Left lobe of liver (tissue), 2 donors: ENCODE results near the gene SRSF9. TPM values are rescaled to one million over a fixed set of nuclear protein-coding genes. Genes with fewer than 3 reads are reported as not detected.

Source experiments
- ATAC-seq: fragments of 200-7000 bp; cut with Tn5 transposase; one replicate; pipeline ENCODE4 v1.9.1; 2020; ENCODE audit warnings: mild to moderate bottlenecking, moderate library complexity
- DNase-seq: peaks from one replicate; pipeline ENCODE4 v3.0.0-alpha.2; 2020; ENCODE audit warnings: low spot score
- total RNA-seq: library from RNA; stranded (reverse); gene quantifications from one replicate; pipeline ENCODE4 v1.2.1, GENCODE V29; 2021
- donor health status: DM: no; HTN: no; CAD: no; lungs with moderate emphysema.
- donor health status: DM: no; HTN: yes; CAD: no.

The SRSF9 gene
- total RNA-seq, 1 donor from 2014 or later, result 57.8 TPM

- no peak for ATAC-seq
These were observed 52.9 kb downstream of the SRSF9 start for GRCh38 chr12:120416490-120417216.

DNA sequence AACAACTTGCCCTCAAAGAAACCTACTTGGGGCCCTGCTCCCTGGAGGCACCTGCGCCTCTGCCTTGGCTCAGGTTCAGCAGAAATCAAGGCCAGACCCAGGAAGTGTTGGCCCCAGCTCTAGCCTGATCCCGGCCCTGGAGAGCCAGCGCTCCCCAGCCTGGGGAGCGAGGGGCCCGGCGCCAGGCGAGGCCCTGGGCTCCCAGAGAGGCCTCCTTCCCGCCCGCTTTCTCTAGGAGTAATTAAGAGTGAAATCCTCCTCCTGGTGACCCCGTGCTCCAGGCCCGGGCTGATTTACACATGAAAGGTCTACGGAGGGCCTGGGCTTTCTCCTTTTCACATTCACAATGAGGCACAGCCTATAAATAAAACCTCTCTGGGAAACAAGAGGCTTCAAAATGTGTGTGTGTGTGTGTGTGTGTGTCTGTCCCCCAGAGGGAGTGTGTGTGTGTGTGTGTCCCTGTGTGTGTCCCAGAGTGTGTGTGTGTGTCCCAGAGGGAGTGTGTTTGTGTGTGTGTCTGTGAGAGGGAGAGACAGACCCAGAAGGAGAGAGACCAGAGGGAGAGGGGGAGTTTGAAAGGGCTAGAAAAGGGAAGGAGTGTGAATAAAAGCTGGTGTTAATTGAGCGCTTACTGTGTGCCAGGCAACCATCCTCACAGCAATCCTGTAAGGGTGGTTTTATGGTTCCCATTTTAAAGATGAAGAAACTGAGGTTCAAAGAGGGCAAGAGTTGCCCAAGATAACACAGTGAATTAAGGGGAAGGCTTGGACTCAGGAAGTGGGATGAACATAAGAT lies 55.5 kb downstream of the SRSF9 start:
- no peak for DNase-seq

More at GRCh38 chr12:120416490-120417216, 52.9 kb downstream of the SRSF9 start:
- no peak for DNase-seq

DNA sequence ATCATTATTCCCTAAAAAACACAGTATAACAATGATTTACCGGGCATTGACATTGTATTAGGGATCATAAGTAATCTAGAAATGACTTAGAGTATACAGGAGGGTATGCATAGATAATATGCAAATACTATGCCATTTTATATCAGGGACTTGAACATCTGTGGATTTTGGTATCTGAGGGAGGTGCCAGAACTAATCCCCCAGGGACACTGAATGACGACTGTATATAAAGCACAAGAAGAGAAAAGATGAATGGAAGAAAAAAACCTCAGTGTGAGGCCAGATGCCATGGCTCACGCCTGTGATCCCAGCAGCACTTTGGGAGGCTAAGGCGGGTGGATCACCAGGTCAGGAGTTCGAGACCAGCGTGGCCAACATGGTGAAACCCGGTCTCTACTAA lies 57.1 kb downstream of the SRSF9 start:
- ATAC-seq (no peak), DNase-seq (no peak)

More for the DNA sequence above, 55.5 kb downstream of the SRSF9 start:
- no peak for ATAC-seq

Other genes with a start within 250 kb of the SRSF9 start
- 24.0 TPM for gene PXN, start 204.0 kb downstream of the SRSF9 start, total RNA-seq
- gene RNU4-2, start 177.8 kb downstream of the SRSF9 start, total RNA-seq, result 3,631 TPM
- gene RNU4-1, start 176.5 kb downstream of the SRSF9 start, total RNA-seq, result 1,949 TPM
- 3.4 TPM for gene SIRT4, start 167.4 kb downstream of the SRSF9 start, total RNA-seq
- gene PLA2G1B, start 142.0 kb downstream of the SRSF9 start, total RNA-seq, result 3.0 TPM
- gene MSI1, start 100.6 kb downstream of the SRSF9 start, total RNA-seq, result not detected
- gene COX6A1, start 31.6 kb downstream of the SRSF9 start, total RNA-seq, result 300 TPM
- 16.6 TPM for gene TRIAP1, start 23.4 kb downstream of the SRSF9 start, total RNA-seq
- 22.9 TPM for gene GATC, start 23.3 kb downstream of the SRSF9 start, total RNA-seq
- gene DYNLL1, start 26.4 kb upstream of the SRSF9 start, total RNA-seq, result 95.7 TPM
- 32.1 TPM for gene COQ5, start 59.4 kb upstream of the SRSF9 start, total RNA-seq
- 113 TPM for gene RNF10, start 64.6 kb upstream of the SRSF9 start, total RNA-seq
- gene POP5, start 111.7 kb upstream of the SRSF9 start, total RNA-seq, result 24.1 TPM
- 0.10 TPM for gene CABP1, start 170.9 kb upstream of the SRSF9 start, total RNA-seq
- gene MLEC, start 217.4 kb upstream of the SRSF9 start, total RNA-seq, result 194 TPM
- gene UNC119B, start 240.7 kb upstream of the SRSF9 start, total RNA-seq, result 10.7 TPM